ENCODE data around the gene ADAMTS2.

DNA sequence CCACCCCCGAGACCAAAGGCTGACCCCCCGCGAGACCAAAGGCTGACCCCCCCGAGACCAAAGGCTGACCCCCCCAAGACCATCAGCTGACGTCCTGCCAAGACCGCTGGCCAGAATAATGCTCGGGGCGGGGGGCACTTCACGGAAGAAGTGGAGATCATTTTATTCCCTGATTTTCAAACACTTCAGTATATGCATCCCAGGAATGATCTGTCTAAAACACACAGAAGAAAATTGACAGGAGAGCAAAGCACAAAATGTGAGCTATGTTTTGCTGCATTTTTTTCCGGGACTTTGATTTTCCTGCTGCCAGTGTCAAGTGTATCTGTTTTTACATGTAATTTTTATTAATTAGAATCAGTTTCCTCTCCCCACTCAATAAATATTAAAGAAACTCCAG is 67.1 kb downstream of the ADAMTS2 start:
- TF ChIP-seq CTCF (IDR thresholded peaks at IDR 0.05) (no peak), EZH2 (IDR thresholded peaks at IDR 0.05) (no peak)

Measured in neural progenitor cell (in vitro differentiated cells).